Aorta (tissue), 5 donors: ENCODE measurements around the gene RRBP1. TPM values are rescaled to one million over a fixed set of nuclear protein-coding genes. Genes with fewer than 3 reads are reported as not detected.

ENCODE experiments used
- ATAC-seq: fragments of 200-7000 bp; cut with Tn5 transposase; one replicate; pipeline ENCODE4 v1.9.1; 2022; ENCODE audit warnings: moderate library complexity; ENCODE audit not compliant: low FRiP score
- DNase-seq, 2 donors: peaks; one replicate each; pipeline ENCODE4 v3.0.0-alpha.2; 2020
- H3K27ac ChIP-seq, 2 donors: one replicate each; pipeline ENCODE4 v1.5.1; 2013; ENCODE audit warnings: low read length in 2 of 2, mild to moderate bottlenecking in 2 of 2, moderate library complexity in 2 of 2, control low read depth in 1 of 2, inconsistent platforms in 1 of 2, low read depth in 1 of 2
- H3K27me3 ChIP-seq, 2 donors: one replicate each; pipeline ENCODE4 v1.6.1; 2013; ENCODE audit warnings: control low read depth in 1 of 2, low read length in 1 of 2, mild to moderate bottlenecking in 1 of 2, moderate library complexity in 1 of 2; ENCODE audit not compliant: insufficient read depth in 2 of 2, control insufficient read depth in 1 of 2
- H3K36me3 ChIP-seq, 2 donors: one replicate each; pipeline ENCODE4 v1.6.1; 2013; ENCODE audit warnings: control low read depth in 1 of 2, low read length in 1 of 2, mild to moderate bottlenecking in 1 of 2; ENCODE audit not compliant: insufficient read depth in 2 of 2, control insufficient read depth in 1 of 2
- H3K4me1 ChIP-seq, 2 donors: one replicate each; pipeline ENCODE4 v1.6.1; 2013; ENCODE audit warnings: low read length in 2 of 2, control low read depth in 1 of 2, mild to moderate bottlenecking in 1 of 2, moderate library complexity in 1 of 2; ENCODE audit not compliant: insufficient read depth in 2 of 2, control insufficient read depth in 1 of 2
- H3K4me3 ChIP-seq, 2 donors: one replicate each; pipeline ENCODE4 v1.5.1; 2013; ENCODE audit warnings: low read length in 2 of 2, control low read depth in 1 of 2, mild to moderate bottlenecking in 1 of 2
- H3K9me3 ChIP-seq: one replicate; pipeline ENCODE4 v1.6.1; 2013; ENCODE audit warnings: mild to moderate bottlenecking, low read length; ENCODE audit not compliant: control insufficient read depth
- WGBS, 2 donors: extraction: QIAGEN DNeasy Blood & Tissue Kit; methylation state at CpG; one replicate each; pipeline ENCODE4 v1.1.7; 2013; 5-methylcytosine and 5-hydroxymethylcytosine counted together
- intact Hi-C, 2 donors: fragments of 100-400 bp; cut with DNase I; formaldehyde crosslinking; loops; one replicate each; pipeline versions ENCODE4 v1.14.2 to v1.15.0; 2022
- polyA plus RNA-seq, 2 donors: library from polyadenylated mRNA; stranded (reverse); fragments of 200-250 nt; gene quantifications; one replicate each; pipeline ENCODE4 v1.2.3, GENCODE V29; 2013
- total RNA-seq, 2 donors: library from RNA; stranded (reverse); fragmentation: NEBNext Ultra II Directional; extraction: Animal tissue kit (Norgen Biotek cat#: 25700); gene quantifications; one replicate each; pipeline ENCODE4 v1.2.1, GENCODE V29; 2021
- donor health status: healthy with polysubstance abuse.
- donor health status: Bipolar disorder and iron deficiency.
- donor health status: DM: no; HTN: no; CAD: no.
- donor health status: DM: no; HTN: no; CAD: no.
- donor health status: DM: yes; HTN: yes; CAD: no.

The RRBP1 gene
- total and polyA plus RNA-seq, 4 donors, result 19.3 to 178 (median 122) TPM

GRCh38 chr20:17641520-17641964 lies 40.5 kb downstream of the RRBP1 start:
- ATAC-seq (peak; percentile 17), DNase-seq (peak in 1 of 2 donors; percentile 48)
- Histone ChIP-seq H3K27ac (no peak overlapping the region), H3K4me3 (no peak overlapping the region), H3K27me3 (no peaks in the 10 kb centered on the region), H3K4me1 (no peaks in the 10 kb centered on the region), H3K9me3 (no peaks in the 10 kb centered on the region), H3K36me3 (no peaks in the 10 kb centered on the region)
- 14 to 21% methylated on average over 18 of the region's 18 CpGs for WGBS, 2 donors
- intact Hi-C loops, result no loop called here

GRCh38 chr20:17640875-17641378 lies 41.1 kb downstream of the RRBP1 start:
- Histone ChIP-seq H3K27me3 (no peaks in the 10 kb centered on the region), H3K4me1 (no peaks in the 10 kb centered on the region), H3K4me3 (no peak overlapping the region), H3K9me3 (no peaks in the 10 kb centered on the region), H3K27ac (no peak overlapping the region), H3K36me3 (no peaks in the 10 kb centered on the region)
- WGBS, 2 donors, result 89% methylated on average over 14 of the region's 14 CpGs
- ATAC-seq (no peak), DNase-seq (no peak)
- intact Hi-C loops, result no loop called here

- intact Hi-C loops, result no loop called here
- Histone ChIP-seq H3K27ac (no peak overlapping the region), H3K9me3 (no peaks in the 10 kb centered on the region), H3K27me3 (no peaks in the 10 kb centered on the region), H3K36me3 (no peaks in the 10 kb centered on the region), H3K4me1 (no peaks in the 10 kb centered on the region), H3K4me3 (no peak overlapping the region)
- ATAC-seq (no peak), DNase-seq (no peak)
- WGBS, 2 donors, result 81 to 89% methylated on average over 12 of the region's 12 CpGs
Measured at GRCh38 chr20:17640146-17640874, 41.7 kb downstream of the RRBP1 start.

- intact Hi-C loops, result no loop called here
- Histone ChIP-seq H3K36me3 (no peaks in the 10 kb centered on the region), H3K27ac (no peak overlapping the region), H3K9me3 (no peaks in the 10 kb centered on the region), H3K4me3 (no peak overlapping the region), H3K4me1 (no peaks in the 10 kb centered on the region), H3K27me3 (no peaks in the 10 kb centered on the region)
- ATAC-seq (no peak), DNase-seq (no peak)
- WGBS, 2 donors, result 47 to 53% methylated on average over 6 of the region's 6 CpGs
Measured at GRCh38 chr20:17638835-17639407, 43.1 kb downstream of the RRBP1 start.

GRCh38 chr20:17637985-17638640 lies 43.9 kb downstream of the RRBP1 start:
- 82 to 84% methylated on average over 13 of the region's 13 CpGs for WGBS, 2 donors
- no peaks in the 10 kb centered on the region for H3K9me3 ChIP-seq
- H3K4me1 ChIP-seq, result no peaks in the 10 kb centered on the region
- no peak for ATAC-seq
- H3K36me3 ChIP-seq, result peaks cover 0 to 2% of the 10 kb centered on the region in 2 donors
- no peak overlapping the region for H3K4me3 ChIP-seq
- no peak overlapping the region for H3K27ac ChIP-seq
- DNase-seq, result no peak
- intact Hi-C loops, result no loop called here
- H3K27me3 ChIP-seq, result no peaks in the 10 kb centered on the region

GRCh38 chr20:17637413-17637780 lies 44.6 kb downstream of the RRBP1 start:
- no peaks in the 10 kb centered on the region for H3K27me3 ChIP-seq
- no peak overlapping the region for H3K4me3 ChIP-seq
- no peaks in the 10 kb centered on the region for H3K4me1 ChIP-seq
- no peak overlapping the region for H3K27ac ChIP-seq
- 67 to 81% methylated on average over 4 of the region's 4 CpGs for whole genome bisulfite sequencing, 2 donors
- no peaks in the 10 kb centered on the region for H3K9me3 ChIP-seq
- peaks cover 0 to 2% of the 10 kb centered on the region in 2 donors for H3K36me3 ChIP-seq
- intact Hi-C loops, result no loop called here
- no peak for ATAC-seq
- no peak for DNase-seq

- H3K9me3 ChIP-seq, result no peaks in the 10 kb centered on the region
- peak in 1 of 2 donors; percentile 56 for DNase-seq
- no peaks in the 10 kb centered on the region for H3K27me3 ChIP-seq
- H3K4me1 ChIP-seq, result no peaks in the 10 kb centered on the region
- WGBS, 2 donors, result 48 to 50% methylated on average over 24 of the region's 24 CpGs
- peaks cover 0 to 2% of the 10 kb centered on the region in 2 donors for H3K36me3 ChIP-seq
- ATAC-seq, result no peak
- intact Hi-C loops, result no loop called here
- no peak overlapping the region for H3K27ac ChIP-seq
- no peak overlapping the region for H3K4me3 ChIP-seq
Measured at GRCh38 chr20:17636523-17637412, 45.3 kb downstream of the RRBP1 start.
